Uterus (tissue), 4 donors: ENCODE data around the gene CCDC186. TPM values are rescaled to one million over a fixed set of nuclear protein-coding genes. Genes with fewer than 3 reads are reported as not detected.

Experiments used
- DNase-seq, 2 donors: peaks; one replicate each; pipeline ENCODE4 v3.0.0-alpha.2; 2019 to 2020
- H3K27ac ChIP-seq, 2 donors: fragments of 200-600 bp; sonication (generic); 1 replicate in 1 of 2; 2 replicates in 1 of 2; pipeline ENCODE4 v1.5.1; 2016 to 2018
- H3K27me3 ChIP-seq, 2 donors: fragments of 200-600 bp; sonication (generic); one replicate each; pipeline ENCODE4 v1.5.1; 2018 to 2019; ENCODE audit warnings: control low read depth in 1 of 2
- H3K36me3 ChIP-seq, 2 donors: fragments of 200-600 bp; sonication (generic); one replicate each; pipeline ENCODE4 v1.5.1; 2019; ENCODE audit warnings: control low read depth in 1 of 2
- H3K4me1 ChIP-seq, 2 donors: fragments of 200-600 bp; sonication (generic); one replicate each; pipeline ENCODE4 v1.5.1; 2018 to 2019; ENCODE audit warnings: control low read depth in 1 of 2
- H3K4me3 ChIP-seq, 2 donors: fragments of 200-600 bp; sonication (generic); 1 replicate in 1 of 2; 2 replicates in 1 of 2; pipeline ENCODE4 v1.5.1; 2018 to 2019; ENCODE audit warnings: mild to moderate bottlenecking in 1 of 2
- H3K9me3 ChIP-seq, 2 donors: fragments of 200-600 bp; sonication (generic); one replicate each; pipeline ENCODE4 v1.5.1; 2019; ENCODE audit warnings: control low read depth in 1 of 2
- CTCF ChIP-seq, 4 experiments: fragments of 200-600 bp in 2 of 4; fragments of 450-650 bp in 2 of 4; sonication (generic) in 2 of 4; IDR thresholded peaks; one replicate each; pipeline ENCODE4 v1.5.1; 2016 to 2019; ENCODE audit warnings: antibody characterized with exemption in 4 of 4, mild to moderate bottlenecking in 2 of 4, moderate library complexity in 1 of 4
- POLR2A ChIP-seq, 2 donors: fragments of 450-650 bp; IDR thresholded peaks; one replicate each; pipeline ENCODE4 v1.6.1; 2016; ENCODE audit warnings: antibody characterized with exemption in 2 of 2, mild to moderate bottlenecking in 1 of 2, moderate library complexity in 1 of 2
- intact Hi-C: fragments of 100-400 bp; cut with DNase I; formaldehyde crosslinking; loops from one replicate; pipeline ENCODE4 v1.15.1; 2023; ENCODE audit warnings: low total_unique reads
- total RNA-seq, 4 donors: library from RNA; depleted of rRNA in 3 of 4; stranded (reverse); fragments of >200 nt in 3 of 4; gene quantifications; one replicate each; pipeline versions ENCODE4 v1.1.0 to v1.2.4, GENCODE V29; 2014 to 2023
- donor health status: DM: yes; HTN: yes; CAD: no.

The CCDC186 gene
- total RNA-seq, 4 donors from 2014 or later, result 7.6 to 52.6 (median 24.9) TPM

DNA sequence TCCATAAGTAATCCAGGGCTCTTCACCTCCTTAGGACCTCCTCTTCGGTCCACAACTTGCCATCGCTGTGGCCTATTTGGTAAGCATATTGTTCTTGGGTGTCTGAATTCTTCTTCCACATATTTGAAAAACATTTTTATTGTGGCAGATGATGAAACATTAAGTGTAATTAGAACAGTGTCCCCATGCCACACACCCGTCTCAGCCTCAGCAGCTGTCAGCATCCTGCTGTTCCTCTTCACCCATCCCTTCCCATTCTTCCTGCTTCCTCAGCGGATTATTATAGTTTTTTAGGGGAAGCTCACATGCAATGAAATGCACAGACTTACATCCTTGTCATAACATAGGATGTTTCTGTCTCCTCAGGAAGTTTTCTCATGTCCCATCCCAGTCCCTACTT, 25.2 kb upstream of the CCDC186 start:
- no peaks in the 10 kb centered on the region for H3K4me1 ChIP-seq
- TF ChIP-seq POLR2A (IDR thresholded peaks at IDR 0.05) (no peak), CTCF (IDR thresholded peaks at IDR 0.05) (no peak)
- H3K36me3 ChIP-seq, result no peaks in the 10 kb centered on the region
- H3K27me3 ChIP-seq, result peaks cover 0 to 4% of the 10 kb centered on the region in 2 donors
- H3K27ac ChIP-seq, result no peak overlapping the region
- H3K4me3 ChIP-seq, result no peak overlapping the region
- no peaks in the 10 kb centered on the region for H3K9me3 ChIP-seq
- intact Hi-C loops, result no loop called here
- no peak for DNase-seq

- Histone ChIP-seq H3K36me3 (no peaks in the 10 kb centered on the region), H3K27me3 (no peaks in the 10 kb centered on the region), H3K4me3 (no peak overlapping the region), H3K9me3 (no peaks in the 10 kb centered on the region), H3K4me1 (no peaks in the 10 kb centered on the region), H3K27ac (no peak overlapping the region)
- intact Hi-C loops, result no loop called here
- TF ChIP-seq CTCF (IDR thresholded peaks at IDR 0.05) (no peak), POLR2A (IDR thresholded peaks at IDR 0.05) (no peak)
- no peak for DNase-seq
Observed at GRCh38 chr10:114195079-114195478, 21.1 kb upstream of the CCDC186 start.

DNA sequence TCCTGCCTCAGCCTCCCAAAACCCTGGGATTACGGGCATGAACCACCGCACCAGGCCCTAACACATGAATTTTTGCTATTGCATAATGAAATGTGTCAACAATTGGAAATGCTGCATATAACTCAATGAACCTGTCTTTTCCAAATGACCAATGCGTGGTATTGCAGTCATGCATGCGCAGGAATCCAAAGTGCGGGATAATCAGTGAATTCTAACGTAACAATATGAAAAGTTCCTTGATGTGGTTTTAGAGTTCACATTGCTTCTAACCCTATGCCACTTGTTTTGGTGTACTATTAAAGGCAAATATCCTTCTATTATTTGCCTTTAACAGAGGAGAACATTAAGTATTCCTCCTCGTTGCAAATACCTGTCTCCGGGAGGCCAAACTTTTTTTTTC, 15.7 kb upstream of the CCDC186 start:
- Histone ChIP-seq H3K9me3 (no peaks in the 10 kb centered on the region), H3K4me3 (no peak overlapping the region), H3K27me3 (no peaks in the 10 kb centered on the region), H3K27ac (no peak overlapping the region), H3K36me3 (no peaks in the 10 kb centered on the region), H3K4me1 (no peaks in the 10 kb centered on the region)
- TF ChIP-seq POLR2A (IDR thresholded peaks at IDR 0.05), result no peak
- TF ChIP-seq CTCF (IDR thresholded peaks at IDR 0.05), result no peak
- intact Hi-C loops, result no loop called here
- no peak for DNase-seq

DNA sequence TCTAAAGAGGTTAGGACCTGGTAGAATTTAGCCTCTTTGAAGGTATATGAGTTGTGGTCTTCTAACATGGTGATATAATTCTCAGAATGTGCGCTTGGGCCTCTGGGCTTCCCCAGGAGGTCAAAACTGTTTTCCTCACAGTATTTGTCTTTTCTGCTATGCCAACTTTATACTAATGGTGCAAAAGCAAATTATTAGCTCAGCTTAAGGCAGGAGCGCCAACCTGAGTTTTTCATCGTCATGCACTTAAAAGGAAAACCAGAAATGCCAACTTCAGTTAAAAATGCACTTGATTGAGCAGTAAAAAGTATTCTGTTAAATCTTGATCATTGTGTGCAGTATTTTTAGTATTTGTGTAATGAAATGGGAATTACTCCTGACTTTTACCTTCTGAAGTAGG, 14.9 kb upstream of the CCDC186 start:
- intact Hi-C loops, result no loop called here
- Histone ChIP-seq H3K36me3 (no peaks in the 10 kb centered on the region), H3K27ac (no peak overlapping the region), H3K4me1 (no peaks in the 10 kb centered on the region), H3K4me3 (no peak overlapping the region), H3K9me3 (no peaks in the 10 kb centered on the region), H3K27me3 (no peaks in the 10 kb centered on the region)
- DNase-seq, result no peak
- TF ChIP-seq POLR2A (IDR thresholded peaks at IDR 0.05) (no peak), CTCF (IDR thresholded peaks at IDR 0.05) (no peak)

- H3K36me3 ChIP-seq, result no peaks in the 10 kb centered on the region
- DNase-seq, result no peak
- H3K4me3 ChIP-seq, result no peak overlapping the region
- H3K27ac ChIP-seq, result no peak overlapping the region
- no peaks in the 10 kb centered on the region for H3K27me3 ChIP-seq
- H3K4me1 ChIP-seq, result no peaks in the 10 kb centered on the region
- intact Hi-C loops, result no loop called here
- H3K9me3 ChIP-seq, result no peaks in the 10 kb centered on the region
- TF ChIP-seq POLR2A (IDR thresholded peaks at IDR 0.05) (no peak), CTCF (IDR thresholded peaks at IDR 0.05) (no peak)
Observed at GRCh38 chr10:114188001-114188400, 14.0 kb upstream of the CCDC186 start.
